ENCODE data around the gene PLAGL2.

DNA sequence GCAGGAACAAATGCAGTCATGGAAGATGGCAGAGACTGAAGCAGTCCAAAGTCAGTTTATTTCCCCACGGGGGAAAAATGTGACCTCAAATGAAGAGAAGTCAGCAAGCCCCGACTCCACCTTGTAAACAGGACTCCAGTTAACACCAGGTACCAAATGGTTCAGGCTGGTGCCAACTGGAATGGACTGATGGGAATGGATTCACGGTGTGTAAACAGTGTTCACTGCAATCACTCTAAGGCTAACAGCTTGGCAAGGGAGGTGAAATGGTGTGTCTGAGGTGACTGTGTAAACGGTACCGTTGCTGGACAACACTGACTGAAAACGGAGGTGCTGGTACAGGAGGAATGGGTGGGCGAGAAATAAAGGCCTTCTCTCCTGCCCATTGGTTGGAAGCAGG is 12.0 kb downstream of the PLAGL2 start:
- no peak for TF ChIP-seq ZNF121 (CRISPR knock-in tag; IDR thresholded peaks at IDR 0.05)
- TF ChIP-seq FOXJ3 (CRISPR knock-in tag; IDR thresholded peaks at IDR 0.05; ENCODE audit: borderline replicate concordance) = no peak
- TF ChIP-seq RORB (CRISPR knock-in tag; IDR thresholded peaks at IDR 0.05) = no peak
- TF ChIP-seq, protein P1, sequence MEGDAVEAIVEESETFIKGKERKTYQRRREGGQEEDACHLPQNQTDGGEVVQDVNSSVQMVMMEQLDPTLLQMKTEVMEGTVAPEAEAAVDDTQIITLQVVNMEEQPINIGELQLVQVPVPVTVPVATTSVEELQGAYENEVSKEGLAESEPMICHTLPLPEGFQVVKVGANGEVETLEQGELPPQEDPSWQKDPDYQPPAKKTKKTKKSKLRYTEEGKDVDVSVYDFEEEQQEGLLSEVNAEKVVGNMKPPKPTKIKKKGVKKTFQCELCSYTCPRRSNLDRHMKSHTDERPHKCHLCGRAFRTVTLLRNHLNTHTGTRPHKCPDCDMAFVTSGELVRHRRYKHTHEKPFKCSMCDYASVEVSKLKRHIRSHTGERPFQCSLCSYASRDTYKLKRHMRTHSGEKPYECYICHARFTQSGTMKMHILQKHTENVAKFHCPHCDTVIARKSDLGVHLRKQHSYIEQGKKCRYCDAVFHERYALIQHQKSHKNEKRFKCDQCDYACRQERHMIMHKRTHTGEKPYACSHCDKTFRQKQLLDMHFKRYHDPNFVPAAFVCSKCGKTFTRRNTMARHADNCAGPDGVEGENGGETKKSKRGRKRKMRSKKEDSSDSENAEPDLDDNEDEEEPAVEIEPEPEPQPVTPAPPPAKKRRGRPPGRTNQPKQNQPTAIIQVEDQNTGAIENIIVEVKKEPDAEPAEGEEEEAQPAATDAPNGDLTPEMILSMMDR (IDR thresholded peaks at IDR 0.05) = no peak
- no peak for TF ChIP-seq IRF1 (CRISPR knock-in tag; IDR thresholded peaks at IDR 0.05)
- TF ChIP-seq, protein P2, sequence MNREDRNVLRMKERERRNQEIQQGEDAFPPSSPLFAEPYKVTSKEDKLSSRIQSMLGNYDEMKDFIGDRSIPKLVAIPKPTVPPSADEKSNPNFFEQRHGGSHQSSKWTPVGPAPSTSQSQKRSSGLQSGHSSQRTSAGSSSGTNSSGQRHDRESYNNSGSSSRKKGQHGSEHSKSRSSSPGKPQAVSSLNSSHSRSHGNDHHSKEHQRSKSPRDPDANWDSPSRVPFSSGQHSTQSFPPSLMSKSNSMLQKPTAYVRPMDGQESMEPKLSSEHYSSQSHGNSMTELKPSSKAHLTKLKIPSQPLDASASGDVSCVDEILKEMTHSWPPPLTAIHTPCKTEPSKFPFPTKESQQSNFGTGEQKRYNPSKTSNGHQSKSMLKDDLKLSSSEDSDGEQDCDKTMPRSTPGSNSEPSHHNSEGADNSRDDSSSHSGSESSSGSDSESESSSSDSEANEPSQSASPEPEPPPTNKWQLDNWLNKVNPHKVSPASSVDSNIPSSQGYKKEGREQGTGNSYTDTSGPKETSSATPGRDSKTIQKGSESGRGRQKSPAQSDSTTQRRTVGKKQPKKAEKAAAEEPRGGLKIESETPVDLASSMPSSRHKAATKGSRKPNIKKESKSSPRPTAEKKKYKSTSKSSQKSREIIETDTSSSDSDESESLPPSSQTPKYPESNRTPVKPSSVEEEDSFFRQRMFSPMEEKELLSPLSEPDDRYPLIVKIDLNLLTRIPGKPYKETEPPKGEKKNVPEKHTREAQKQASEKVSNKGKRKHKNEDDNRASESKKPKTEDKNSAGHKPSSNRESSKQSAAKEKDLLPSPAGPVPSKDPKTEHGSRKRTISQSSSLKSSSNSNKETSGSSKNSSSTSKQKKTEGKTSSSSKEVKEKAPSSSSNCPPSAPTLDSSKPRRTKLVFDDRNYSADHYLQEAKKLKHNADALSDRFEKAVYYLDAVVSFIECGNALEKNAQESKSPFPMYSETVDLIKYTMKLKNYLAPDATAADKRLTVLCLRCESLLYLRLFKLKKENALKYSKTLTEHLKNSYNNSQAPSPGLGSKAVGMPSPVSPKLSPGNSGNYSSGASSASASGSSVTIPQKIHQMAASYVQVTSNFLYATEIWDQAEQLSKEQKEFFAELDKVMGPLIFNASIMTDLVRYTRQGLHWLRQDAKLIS (CRISPR knock-in tag; IDR thresholded peaks at IDR 0.05; ENCODE audit: borderline replicate concordance) = no peak
- TF ChIP-seq ZNF263 (CRISPR knock-in tag; IDR thresholded peaks at IDR 0.05; ENCODE audit: low read depth) = no peak
- no peak for TF ChIP-seq ZBTB21 (CRISPR knock-in tag; IDR thresholded peaks at IDR 0.05; ENCODE audit: borderline replicate concordance)
- TF ChIP-seq, protein P3, sequence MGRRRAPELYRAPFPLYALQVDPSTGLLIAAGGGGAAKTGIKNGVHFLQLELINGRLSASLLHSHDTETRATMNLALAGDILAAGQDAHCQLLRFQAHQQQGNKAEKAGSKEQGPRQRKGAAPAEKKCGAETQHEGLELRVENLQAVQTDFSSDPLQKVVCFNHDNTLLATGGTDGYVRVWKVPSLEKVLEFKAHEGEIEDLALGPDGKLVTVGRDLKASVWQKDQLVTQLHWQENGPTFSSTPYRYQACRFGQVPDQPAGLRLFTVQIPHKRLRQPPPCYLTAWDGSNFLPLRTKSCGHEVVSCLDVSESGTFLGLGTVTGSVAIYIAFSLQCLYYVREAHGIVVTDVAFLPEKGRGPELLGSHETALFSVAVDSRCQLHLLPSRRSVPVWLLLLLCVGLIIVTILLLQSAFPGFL (CRISPR knock-in tag; IDR thresholded peaks at IDR 0.05; ENCODE audit: borderline replicate concordance) = no peak
- no peak for TF ChIP-seq CBFB (CRISPR knock-in tag; IDR thresholded peaks at IDR 0.05; ENCODE audit: low read depth)
- no peak for TF ChIP-seq GTF2I (CRISPR knock-in tag; conservative IDR thresholded peaks at IDR 0.05)
- TF ChIP-seq, protein P4, sequence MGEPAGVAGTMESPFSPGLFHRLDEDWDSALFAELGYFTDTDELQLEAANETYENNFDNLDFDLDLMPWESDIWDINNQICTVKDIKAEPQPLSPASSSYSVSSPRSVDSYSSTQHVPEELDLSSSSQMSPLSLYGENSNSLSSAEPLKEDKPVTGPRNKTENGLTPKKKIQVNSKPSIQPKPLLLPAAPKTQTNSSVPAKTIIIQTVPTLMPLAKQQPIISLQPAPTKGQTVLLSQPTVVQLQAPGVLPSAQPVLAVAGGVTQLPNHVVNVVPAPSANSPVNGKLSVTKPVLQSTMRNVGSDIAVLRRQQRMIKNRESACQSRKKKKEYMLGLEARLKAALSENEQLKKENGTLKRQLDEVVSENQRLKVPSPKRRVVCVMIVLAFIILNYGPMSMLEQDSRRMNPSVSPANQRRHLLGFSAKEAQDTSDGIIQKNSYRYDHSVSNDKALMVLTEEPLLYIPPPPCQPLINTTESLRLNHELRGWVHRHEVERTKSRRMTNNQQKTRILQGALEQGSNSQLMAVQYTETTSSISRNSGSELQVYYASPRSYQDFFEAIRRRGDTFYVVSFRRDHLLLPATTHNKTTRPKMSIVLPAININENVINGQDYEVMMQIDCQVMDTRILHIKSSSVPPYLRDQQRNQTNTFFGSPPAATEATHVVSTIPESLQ (CRISPR knock-in tag; IDR thresholded peaks at IDR 0.05) = no peak
